ENCODE results near the gene CCDC3.

Gene CCDC3

DNA sequence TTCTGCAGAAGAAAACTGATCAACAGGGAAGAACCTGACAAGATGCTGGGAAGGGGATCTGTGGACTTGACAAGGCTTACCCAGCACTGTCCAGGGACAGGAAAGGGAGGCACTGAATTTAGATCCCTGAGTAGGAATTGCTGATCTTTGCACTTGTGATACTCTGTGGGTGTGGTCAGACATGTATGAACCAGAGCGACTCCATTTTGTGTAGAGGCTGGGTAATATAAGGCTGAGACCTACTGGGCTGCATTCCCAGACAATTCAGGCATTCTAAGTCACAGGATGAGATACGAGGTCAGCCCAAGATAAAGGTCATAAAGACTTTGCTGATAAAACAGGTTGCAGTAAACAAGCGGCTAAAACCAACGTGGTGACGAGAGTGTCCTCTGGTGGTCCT lies 60.7 kb downstream of the CCDC3 start:
- in situ Hi-C loops (cut with MboI; ENCODE audit: low pct_unique_long_range_greater_than_20kb, low sequenced_read_pairs, unreplicated experiment) = no loop called here
- DNase-seq (ENCODE audit: low spot score) = no peak
- TF ChIP-seq, protein P1, sequence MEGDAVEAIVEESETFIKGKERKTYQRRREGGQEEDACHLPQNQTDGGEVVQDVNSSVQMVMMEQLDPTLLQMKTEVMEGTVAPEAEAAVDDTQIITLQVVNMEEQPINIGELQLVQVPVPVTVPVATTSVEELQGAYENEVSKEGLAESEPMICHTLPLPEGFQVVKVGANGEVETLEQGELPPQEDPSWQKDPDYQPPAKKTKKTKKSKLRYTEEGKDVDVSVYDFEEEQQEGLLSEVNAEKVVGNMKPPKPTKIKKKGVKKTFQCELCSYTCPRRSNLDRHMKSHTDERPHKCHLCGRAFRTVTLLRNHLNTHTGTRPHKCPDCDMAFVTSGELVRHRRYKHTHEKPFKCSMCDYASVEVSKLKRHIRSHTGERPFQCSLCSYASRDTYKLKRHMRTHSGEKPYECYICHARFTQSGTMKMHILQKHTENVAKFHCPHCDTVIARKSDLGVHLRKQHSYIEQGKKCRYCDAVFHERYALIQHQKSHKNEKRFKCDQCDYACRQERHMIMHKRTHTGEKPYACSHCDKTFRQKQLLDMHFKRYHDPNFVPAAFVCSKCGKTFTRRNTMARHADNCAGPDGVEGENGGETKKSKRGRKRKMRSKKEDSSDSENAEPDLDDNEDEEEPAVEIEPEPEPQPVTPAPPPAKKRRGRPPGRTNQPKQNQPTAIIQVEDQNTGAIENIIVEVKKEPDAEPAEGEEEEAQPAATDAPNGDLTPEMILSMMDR (IDR thresholded peaks at IDR 0.05; ENCODE audit: extremely low read depth, insufficient read depth, missing control alignments) = no peak

DNA sequence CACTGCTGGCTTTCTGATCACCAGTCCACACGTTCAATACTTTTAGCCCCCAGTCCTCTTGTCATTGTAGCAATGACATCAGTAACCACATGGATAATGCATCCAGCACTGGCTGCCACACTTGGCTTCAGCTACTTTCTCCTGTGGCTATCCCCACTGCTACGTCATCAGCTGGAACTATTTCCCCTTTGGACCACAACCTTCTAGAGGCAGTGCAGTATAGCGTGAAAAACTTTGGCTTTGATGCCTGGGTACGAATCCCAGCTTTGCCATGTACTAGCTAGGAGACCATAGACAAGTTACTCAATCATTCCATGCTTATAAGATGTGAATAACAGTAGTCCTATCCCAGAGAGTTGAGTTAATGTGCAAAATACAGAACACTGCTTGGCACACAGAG lies 63.2 kb downstream of the CCDC3 start:
- TF ChIP-seq, protein P1 (IDR thresholded peaks at IDR 0.05; ENCODE audit: extremely low read depth, insufficient read depth, missing control alignments) = no peak
- in situ Hi-C loops (cut with MboI; ENCODE audit: low pct_unique_long_range_greater_than_20kb, low sequenced_read_pairs, unreplicated experiment) = no loop called here
- no peak for DNase-seq (ENCODE audit: low spot score)

DNA sequence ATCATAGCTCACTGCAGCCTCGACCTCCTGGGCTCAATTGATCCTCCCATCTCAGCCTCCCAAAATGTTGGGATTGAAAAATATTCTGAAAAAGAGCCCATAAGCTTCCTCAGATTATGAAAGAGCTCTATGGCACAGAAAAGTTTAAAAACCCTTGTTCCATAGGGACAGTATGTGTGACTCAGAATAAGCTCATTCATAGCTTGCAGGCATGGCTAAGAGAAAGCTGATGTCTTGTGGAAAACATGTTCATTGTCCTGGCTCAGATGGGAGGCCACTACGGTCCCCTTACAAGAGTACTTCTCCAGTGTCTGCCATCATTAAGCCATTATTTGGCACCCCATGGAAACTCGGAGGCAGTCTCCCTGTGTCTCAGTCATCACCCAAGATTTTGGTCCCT lies 64.0 kb downstream of the CCDC3 start:
- no peak for DNase-seq (ENCODE audit: low spot score)
- TF ChIP-seq, protein P1 (IDR thresholded peaks at IDR 0.05; ENCODE audit: extremely low read depth, insufficient read depth, missing control alignments) = no peak
- in situ Hi-C loops (cut with MboI; ENCODE audit: low pct_unique_long_range_greater_than_20kb, low sequenced_read_pairs, unreplicated experiment) = no loop called here

DNA sequence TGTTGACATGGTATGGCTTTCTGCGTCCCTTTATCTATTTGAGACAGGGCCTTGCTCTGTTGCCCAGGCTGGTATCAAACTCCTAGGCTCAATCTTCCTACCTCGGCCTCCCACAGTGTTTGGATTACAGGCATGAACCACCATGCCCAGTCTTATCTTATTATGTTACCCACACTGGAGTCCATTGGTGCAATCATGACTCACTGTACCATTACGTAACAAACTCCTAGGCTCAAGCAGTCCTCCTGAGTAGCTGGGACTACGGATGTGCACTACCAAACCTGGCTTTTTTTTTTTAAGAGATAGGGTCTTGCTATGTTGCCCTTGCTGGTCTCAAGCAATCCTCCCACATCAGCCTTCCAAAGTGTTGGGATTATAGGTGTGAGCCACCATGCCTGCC lies 66.7 kb downstream of the CCDC3 start:
- in situ Hi-C loops (cut with MboI; ENCODE audit: low pct_unique_long_range_greater_than_20kb, low sequenced_read_pairs, unreplicated experiment) = no loop called here
- no peak for DNase-seq (ENCODE audit: low spot score)
- TF ChIP-seq, protein P1 (IDR thresholded peaks at IDR 0.05; ENCODE audit: extremely low read depth, insufficient read depth, missing control alignments) = no peak

DNA sequence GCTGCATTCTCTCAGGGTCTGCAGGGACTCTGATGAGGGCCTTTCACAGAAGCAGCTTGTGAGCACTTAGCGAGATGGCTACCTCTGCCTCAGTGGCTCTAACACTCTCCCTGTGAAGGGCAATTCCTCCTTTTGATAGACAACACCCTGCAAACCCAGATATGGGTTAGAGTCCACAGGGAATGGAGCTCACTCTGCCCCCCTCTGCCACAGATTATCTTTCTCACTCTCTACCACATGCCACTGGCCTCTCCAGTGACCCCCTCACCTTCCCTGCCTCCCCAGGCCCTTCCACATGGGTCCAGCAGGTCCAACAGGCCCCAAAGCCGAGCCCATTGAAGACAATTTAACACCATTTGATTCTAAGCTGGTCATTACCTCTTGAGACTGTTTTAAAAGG lies 72.1 kb downstream of the CCDC3 start:
- in situ Hi-C loops (cut with MboI; ENCODE audit: low pct_unique_long_range_greater_than_20kb, low sequenced_read_pairs, unreplicated experiment) = no loop called here
- TF ChIP-seq, protein P1 (IDR thresholded peaks at IDR 0.05; ENCODE audit: extremely low read depth, insufficient read depth, missing control alignments) = no peak
- no peak for DNase-seq (ENCODE audit: low spot score)

DNA sequence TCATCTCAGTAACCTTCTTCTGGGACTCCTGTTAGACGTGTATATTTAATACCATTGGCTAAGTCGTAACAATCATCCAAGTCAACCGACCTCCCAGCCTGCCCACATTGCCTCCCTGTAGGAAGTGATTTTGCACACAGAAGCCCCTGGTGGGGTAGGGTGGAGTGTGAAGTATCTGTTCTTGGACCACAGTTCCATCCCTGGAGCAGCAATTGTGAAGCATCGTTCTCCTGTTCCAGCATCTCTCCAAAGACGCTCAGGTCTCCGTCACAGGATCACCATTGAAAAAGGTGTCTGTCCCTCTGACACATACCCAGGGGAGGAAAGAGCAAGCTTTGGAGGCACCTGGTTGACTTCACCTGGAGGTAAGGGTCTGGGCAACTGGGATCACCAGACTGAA lies 72.9 kb downstream of the CCDC3 start:
- TF ChIP-seq, protein P1 (IDR thresholded peaks at IDR 0.05; ENCODE audit: extremely low read depth, insufficient read depth, missing control alignments) = no peak
- in situ Hi-C loops (cut with MboI; ENCODE audit: low pct_unique_long_range_greater_than_20kb, low sequenced_read_pairs, unreplicated experiment) = no loop called here
- no peak for DNase-seq (ENCODE audit: low spot score)

DNA sequence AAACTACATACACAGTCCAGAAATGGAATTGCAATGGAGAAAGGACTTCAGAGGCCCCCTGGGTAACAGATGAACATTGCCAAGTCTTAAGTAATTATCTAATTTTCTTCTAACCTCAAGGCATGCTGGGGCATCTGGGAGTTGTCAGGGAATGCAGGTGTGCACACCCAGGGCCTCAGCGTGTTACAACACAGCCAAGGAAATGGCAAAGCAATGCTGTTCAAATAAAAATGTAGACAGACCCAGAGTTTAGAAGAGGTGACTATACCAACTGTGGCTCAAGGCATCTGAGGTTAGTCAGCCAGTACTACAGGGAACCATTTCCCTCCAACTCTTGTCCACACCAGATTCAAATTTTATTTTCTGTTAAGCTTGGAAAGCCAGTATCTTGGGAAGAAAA lies 73.6 kb downstream of the CCDC3 start:
- in situ Hi-C loops (cut with MboI; ENCODE audit: low pct_unique_long_range_greater_than_20kb, low sequenced_read_pairs, unreplicated experiment) = no loop called here
- TF ChIP-seq, protein P1 (IDR thresholded peaks at IDR 0.05; ENCODE audit: extremely low read depth, insufficient read depth, missing control alignments) = no peak
- no peak for DNase-seq (ENCODE audit: low spot score)
